GM21529 (cell line): ENCODE measurements around the gene CYP2A7.
"Not testable (repeated sequence)": the region's sequence is repeated elsewhere in the genome, so short reads cannot be mapped to it uniquely, and the experiment has no call there.

Experiments used
- ATAC-seq: cut with Tn5 transposase; IDR thresholded peaks from one replicate; pipeline ENCODE4 v1.9.1; 2021; ENCODE audit not compliant: unreplicated experiment

Gene CYP2A7

DNA sequence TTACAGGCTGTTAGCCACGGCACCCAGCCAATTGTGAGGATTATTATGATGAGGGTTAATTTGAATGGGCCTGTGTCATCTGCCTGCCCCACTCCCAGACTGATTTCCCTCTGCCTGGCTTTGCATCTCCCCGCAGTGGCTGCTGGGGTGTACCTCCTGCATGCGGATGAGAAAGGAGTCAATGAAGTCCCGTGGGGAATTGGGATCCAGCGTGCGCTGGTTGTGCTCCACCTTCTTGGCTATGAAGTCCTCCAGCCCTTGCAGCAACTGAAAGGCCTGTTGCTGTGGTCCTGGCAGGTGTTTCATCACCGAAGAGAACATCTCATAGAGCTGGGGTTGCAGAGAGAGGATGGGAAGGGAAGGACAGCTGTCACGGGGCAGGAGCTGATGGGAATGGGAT, 35.3 kb downstream of the CYP2A7 start:
- not testable (repeated sequence) for ATAC-seq

GRCh38 chr19:40843653-40844052, 38.4 kb downstream of the CYP2A7 start:
- not testable (repeated sequence) for ATAC-seq

- not testable (repeated sequence) for ATAC-seq
Measured at GRCh38 chr19:40842997-40843652, 38.9 kb downstream of the CYP2A7 start.

DNA sequence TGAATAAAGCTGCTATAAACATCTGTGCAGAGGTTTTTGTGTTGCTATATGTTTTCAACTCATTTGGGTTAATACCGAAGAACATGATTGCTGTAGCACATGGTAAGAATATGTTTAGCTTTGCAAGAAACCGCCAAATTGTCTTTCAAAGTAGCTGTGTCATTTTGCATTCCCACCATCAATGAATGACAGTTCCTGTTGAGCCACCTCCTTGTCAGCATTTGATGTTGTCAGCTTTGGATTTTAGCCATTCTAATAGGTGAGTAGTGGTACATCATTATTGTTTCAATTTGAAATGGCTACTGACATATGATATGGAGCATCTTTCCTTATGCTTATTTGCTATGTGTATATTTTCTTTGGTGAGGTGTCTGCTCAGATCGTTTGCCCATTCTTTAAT, 40.0 kb downstream of the CYP2A7 start:
- ATAC-seq: not testable (repeated sequence)

DNA sequence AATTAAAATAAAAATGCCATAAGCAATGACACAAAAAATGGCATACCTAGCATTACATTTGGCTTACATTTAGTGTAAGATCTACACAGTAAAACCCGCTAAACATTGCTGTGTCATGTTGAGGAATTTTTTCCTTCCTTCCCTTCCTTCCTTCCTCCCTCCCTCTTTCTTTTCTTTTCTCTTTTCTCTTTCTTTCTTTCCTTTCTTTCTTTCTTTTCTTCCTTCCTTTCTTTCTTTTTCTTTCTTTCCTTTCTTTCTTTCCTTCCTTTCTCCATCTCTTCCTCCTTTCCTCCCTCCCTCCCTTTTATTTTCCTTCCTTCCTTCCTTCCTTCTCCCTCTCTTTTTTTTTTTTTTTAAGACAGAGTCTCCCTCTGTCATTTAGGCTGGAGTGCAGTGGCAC, 43.6 kb downstream of the CYP2A7 start:
- not testable (repeated sequence) for ATAC-seq

DNA sequence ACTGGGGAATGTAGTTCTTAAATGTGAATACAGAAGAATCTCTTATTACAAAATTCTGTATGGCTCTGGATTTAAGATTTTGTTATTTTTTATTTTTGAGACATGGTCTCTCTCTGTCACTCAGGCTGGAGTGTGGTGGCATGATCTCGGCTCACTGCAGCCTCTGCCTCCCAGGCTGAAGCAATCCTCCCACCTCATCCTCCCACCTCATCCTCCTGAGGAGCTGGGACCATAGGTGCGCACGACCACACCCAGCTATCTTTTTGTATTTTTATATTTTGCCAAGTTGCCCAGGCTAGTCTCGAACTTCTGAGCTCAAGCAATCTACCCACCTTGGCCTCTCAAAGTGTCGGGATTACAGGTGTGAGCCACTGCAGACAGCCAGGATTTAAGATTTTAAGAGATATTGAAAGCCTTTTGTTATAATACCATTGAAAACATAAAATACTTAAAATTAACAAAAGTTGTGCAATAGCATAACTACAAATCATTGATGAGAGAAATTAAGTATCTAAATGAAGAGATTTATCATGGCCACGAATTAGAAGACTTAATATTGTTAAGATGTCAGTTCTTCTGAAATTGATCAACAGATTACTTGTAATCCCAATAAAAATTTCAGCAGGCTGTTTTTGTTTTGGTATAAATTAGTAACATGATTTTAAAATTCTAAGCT, 45.1 kb downstream of the CYP2A7 start:
- no peak for ATAC-seq

- not testable (repeated sequence) for ATAC-seq
Measured at GRCh38 chr19:40833728-40834533, 48.1 kb downstream of the CYP2A7 start.

GRCh38 chr19:40832431-40832790, 49.6 kb downstream of the CYP2A7 start:
- not testable (repeated sequence) for ATAC-seq

GRCh38 chr19:40831502-40832430, 50.3 kb downstream of the CYP2A7 start:
- no peak for ATAC-seq

DNA sequence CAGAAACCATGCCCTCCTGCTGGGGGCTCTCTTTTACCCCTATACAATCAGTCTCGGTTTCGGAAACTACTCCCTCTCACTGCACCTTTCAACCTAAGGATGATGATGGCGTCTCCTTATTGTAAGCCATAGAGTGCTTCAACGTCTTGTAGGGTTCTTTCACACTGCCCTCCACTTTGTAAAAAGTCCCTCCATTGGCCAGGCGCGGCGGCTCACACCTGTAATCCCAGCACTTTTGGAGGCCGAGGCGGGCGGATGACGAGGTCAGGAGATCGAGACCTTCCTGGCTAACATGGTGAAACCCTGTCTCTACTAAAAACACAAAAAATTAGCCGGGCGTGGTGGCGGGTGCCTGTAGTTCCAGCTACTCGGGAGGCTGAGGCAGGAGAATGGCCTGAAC, 51.3 kb downstream of the CYP2A7 start:
- ATAC-seq: not testable (repeated sequence)

DNA sequence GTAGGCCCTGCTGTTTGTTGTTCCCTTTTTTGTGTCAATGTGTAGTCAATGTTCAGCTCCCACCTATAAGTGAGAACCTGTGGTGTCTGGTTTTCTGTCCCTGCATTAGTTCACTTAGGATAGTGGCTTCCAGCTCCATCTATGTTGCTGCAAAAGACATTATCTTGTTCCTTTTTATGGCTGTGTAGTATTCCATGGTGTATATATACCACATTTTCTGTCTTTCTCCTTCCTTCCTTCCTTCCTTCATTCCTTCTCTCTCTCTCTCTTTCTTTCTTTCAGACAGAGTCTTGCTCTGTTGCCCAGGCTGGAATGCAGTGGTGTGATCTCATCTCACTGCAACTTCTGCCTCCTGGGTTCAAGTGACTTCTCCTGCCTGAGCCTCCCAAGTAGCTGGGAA, 52.8 kb downstream of the CYP2A7 start:
- ATAC-seq: no peak

- no peak for ATAC-seq
Measured at GRCh38 chr19:40827386-40828247, 54.4 kb downstream of the CYP2A7 start.

DNA sequence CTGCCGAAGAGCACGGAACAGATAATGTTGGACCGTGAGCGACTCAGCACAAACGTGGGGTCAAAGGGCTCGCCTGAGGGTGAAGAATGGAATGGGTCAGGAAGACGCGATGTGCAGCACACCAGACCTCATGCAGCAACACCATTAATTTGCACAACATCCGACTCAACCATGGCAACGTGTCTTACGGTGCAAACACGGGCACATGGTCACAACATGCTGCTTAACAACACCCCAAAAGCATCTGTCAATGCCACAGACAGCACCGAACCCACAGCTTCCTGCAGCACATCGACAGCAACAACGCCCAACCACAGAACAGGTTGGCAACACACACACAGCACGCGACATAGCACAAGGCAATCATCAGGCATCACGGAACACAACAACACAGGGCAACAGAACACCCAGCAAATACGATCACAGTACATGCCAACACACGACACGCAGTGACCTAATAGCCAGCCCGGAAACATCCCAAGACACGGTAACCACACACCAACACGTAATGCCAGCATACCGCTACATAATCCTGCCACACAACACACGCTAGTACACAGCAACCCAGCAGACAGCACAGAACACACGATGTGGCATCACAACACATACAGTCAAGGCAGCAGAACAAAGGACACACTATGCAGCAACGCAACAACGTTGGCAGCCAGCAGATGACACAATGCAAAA, 55.2 kb downstream of the CYP2A7 start:
- ATAC-seq: not testable (repeated sequence)

DNA sequence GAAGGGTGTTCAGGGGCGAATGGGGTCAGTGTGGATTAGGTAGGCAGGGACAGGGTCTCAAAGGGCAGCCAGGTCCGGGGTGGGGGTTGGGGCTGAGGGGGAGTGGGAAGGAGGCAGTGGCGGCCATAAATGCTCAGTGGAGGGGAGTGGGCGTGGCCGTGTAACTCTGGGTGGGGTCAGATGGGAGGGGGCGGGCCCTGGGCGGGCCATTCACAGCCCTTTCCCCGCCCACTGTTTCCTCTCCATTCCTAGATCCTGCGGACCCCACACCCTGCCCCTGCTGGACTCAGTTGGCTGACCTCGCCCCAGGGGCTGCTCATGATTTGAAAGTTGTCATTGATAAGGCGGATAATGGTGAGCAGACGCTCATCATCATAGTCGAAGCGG, 55.7 kb downstream of the CYP2A7 start:
- ATAC-seq: not testable (repeated sequence)

GRCh38 chr19:40825460-40826095, 56.5 kb downstream of the CYP2A7 start:
- not testable (repeated sequence) for ATAC-seq
